Rectal smooth muscle tissue (tissue), 1 donor: Measurements from ENCODE around the gene DAPK3.
A peak's percentile ranks its signal among the peaks of the same experiment; 100 is the strongest.

Experiments
- H3K27ac ChIP-seq: one replicate; pipeline ENCODE4 v1.7.0; 2013; ENCODE audit warnings: low read depth, low read length, inconsistent platforms
- H3K27me3 ChIP-seq: one replicate; pipeline ENCODE4 v1.7.0; 2013; ENCODE audit warnings: low read length; ENCODE audit not compliant: control insufficient read depth, insufficient read depth
- H3K36me3 ChIP-seq: one replicate; pipeline ENCODE4 v1.7.0; 2013; ENCODE audit warnings: low read length; ENCODE audit not compliant: control insufficient read depth, insufficient read depth
- H3K4me1 ChIP-seq: one replicate; pipeline ENCODE4 v1.7.0; 2013; ENCODE audit warnings: low read length; ENCODE audit not compliant: control insufficient read depth, insufficient read depth
- H3K4me3 ChIP-seq: one replicate; pipeline ENCODE4 v1.7.0; 2013; ENCODE audit warnings: low read length
- H3K9ac ChIP-seq: one replicate; pipeline ENCODE4 v1.7.0; 2013; ENCODE audit warnings: low read length

Gene DAPK3

GRCh38 chr19:3987619-3988371 is 16.9 kb upstream of the DAPK3 start:
- H3K4me1 ChIP-seq = peaks cover 23% of the 10 kb centered on the region
- no peaks in the 10 kb centered on the region for H3K27me3 ChIP-seq
- H3K36me3 ChIP-seq = peaks cover 14% of the 10 kb centered on the region
- H3K4me3 ChIP-seq = peak overlapping the region; percentile 40
- no peak overlapping the region for H3K27ac ChIP-seq
- H3K9ac ChIP-seq = no peak overlapping the region

GRCh38 chr19:3986260-3987041 is 15.6 kb upstream of the DAPK3 start:
- peak overlapping the region; percentile 80 for H3K4me3 ChIP-seq
- H3K27me3 ChIP-seq = no peaks in the 10 kb centered on the region
- peaks cover 23% of the 10 kb centered on the region for H3K4me1 ChIP-seq
- H3K27ac ChIP-seq = peak overlapping the region; percentile 76
- no peak overlapping the region for H3K9ac ChIP-seq
- peaks cover 28% of the 10 kb centered on the region for H3K36me3 ChIP-seq

GRCh38 chr19:3985643-3986259 is 14.9 kb upstream of the DAPK3 start:
- Histone ChIP-seq H3K27ac (peak overlapping the region; percentile 76), H3K27me3 (no peaks in the 10 kb centered on the region), H3K4me3 (peak overlapping the region; percentile 80), H3K9ac (peak overlapping the region; percentile 16), H3K4me1 (peaks cover 23% of the 10 kb centered on the region), H3K36me3 (peaks cover 35% of the 10 kb centered on the region)

- Histone ChIP-seq H3K4me1 (peaks cover 23% of the 10 kb centered on the region), H3K27me3 (no peaks in the 10 kb centered on the region), H3K36me3 (peaks cover 42% of the 10 kb centered on the region), H3K27ac (peak within 1 kb of the TSS; percentile 95), H3K4me3 (peak within 1 kb of the TSS; percentile 80), H3K9ac (peak within 1 kb of the TSS; percentile 60)
Measured at GRCh38 chr19:3984908-3985642, 14.2 kb upstream of the DAPK3 start, which contains the start of gene EEF2. Gene EEF2 (minus strand): TSS chr19:3985463. CDS start chr19:3985380, 83 bp downstream.

- H3K4me1 ChIP-seq = peaks cover 23% of the 10 kb centered on the region
- peak overlapping the region; percentile 95 for H3K27ac ChIP-seq
- peak overlapping the region; percentile 60 for H3K9ac ChIP-seq
- peak overlapping the region; percentile 80 for H3K4me3 ChIP-seq
- H3K27me3 ChIP-seq = no peaks in the 10 kb centered on the region
- H3K36me3 ChIP-seq = peaks cover 47% of the 10 kb centered on the region
Measured at GRCh38 chr19:3984584-3984907, 13.6 kb upstream of the DAPK3 start.

GRCh38 chr19:3983936-3984583 is 13.2 kb upstream of the DAPK3 start:
- peak overlapping the region; percentile 80 for H3K4me3 ChIP-seq
- peaks cover 52% of the 10 kb centered on the region for H3K36me3 ChIP-seq
- peaks cover 23% of the 10 kb centered on the region for H3K4me1 ChIP-seq
- H3K27me3 ChIP-seq = no peaks in the 10 kb centered on the region
- peak overlapping the region; percentile 95 for H3K27ac ChIP-seq
- peak overlapping the region; percentile 60 for H3K9ac ChIP-seq

GRCh38 chr19:3983542-3983914 is 12.6 kb upstream of the DAPK3 start:
- Histone ChIP-seq H3K27ac (peak overlapping the region; percentile 3), H3K36me3 (peaks cover 54% of the 10 kb centered on the region), H3K9ac (no peak overlapping the region), H3K27me3 (no peaks in the 10 kb centered on the region), H3K4me3 (peak overlapping the region; percentile 80), H3K4me1 (peaks cover 23% of the 10 kb centered on the region)

- H3K36me3 ChIP-seq = peaks cover 59% of the 10 kb centered on the region
- peak overlapping the region; percentile 3 for H3K27ac ChIP-seq
- peak overlapping the region; percentile 3 for H3K9ac ChIP-seq
- no peaks in the 10 kb centered on the region for H3K27me3 ChIP-seq
- H3K4me1 ChIP-seq = peaks cover 23% of the 10 kb centered on the region
- no peak overlapping the region for H3K4me3 ChIP-seq
Measured at GRCh38 chr19:3982701-3983541, 12.0 kb upstream of the DAPK3 start.

- Histone ChIP-seq H3K4me3 (no peak overlapping the region), H3K36me3 (peaks cover 69% of the 10 kb centered on the region), H3K27me3 (no peaks in the 10 kb centered on the region), H3K27ac (no peak overlapping the region), H3K9ac (peak overlapping the region; percentile 3), H3K4me1 (peaks cover 21% of the 10 kb centered on the region)
Measured at GRCh38 chr19:3981736-3982681, 11.1 kb upstream of the DAPK3 start.

GRCh38 chr19:3981373-3981735 is 10.5 kb upstream of the DAPK3 start:
- peaks cover 17% of the 10 kb centered on the region for H3K4me1 ChIP-seq
- H3K9ac ChIP-seq = no peak overlapping the region
- no peak overlapping the region for H3K4me3 ChIP-seq
- H3K36me3 ChIP-seq = peaks cover 75% of the 10 kb centered on the region
- no peaks in the 10 kb centered on the region for H3K27me3 ChIP-seq
- no peak overlapping the region for H3K27ac ChIP-seq
